NCI-H187 (cell line): ENCODE measurements around the gene NTSR1.

Source experiments
- DNase-seq, 2 experiments: peaks; one replicate each; lab custom pipeline; 2025; lab: John Stamatoyannopoulos, UW

The NTSR1 gene

GRCh38 chr20:62694106-62694505 is 14.5 kb upstream of the NTSR1 start:
- no peak for DNase-seq

GRCh38 chr20:62694868-62695267 is 13.8 kb upstream of the NTSR1 start:
- peak in 1 of 2 experiments; percentile 25 for DNase-seq

GRCh38 chr20:62695448-62696414 is 12.9 kb upstream of the NTSR1 start:
- peak in 1 of 2 experiments; percentile 57 for DNase-seq

DNA sequence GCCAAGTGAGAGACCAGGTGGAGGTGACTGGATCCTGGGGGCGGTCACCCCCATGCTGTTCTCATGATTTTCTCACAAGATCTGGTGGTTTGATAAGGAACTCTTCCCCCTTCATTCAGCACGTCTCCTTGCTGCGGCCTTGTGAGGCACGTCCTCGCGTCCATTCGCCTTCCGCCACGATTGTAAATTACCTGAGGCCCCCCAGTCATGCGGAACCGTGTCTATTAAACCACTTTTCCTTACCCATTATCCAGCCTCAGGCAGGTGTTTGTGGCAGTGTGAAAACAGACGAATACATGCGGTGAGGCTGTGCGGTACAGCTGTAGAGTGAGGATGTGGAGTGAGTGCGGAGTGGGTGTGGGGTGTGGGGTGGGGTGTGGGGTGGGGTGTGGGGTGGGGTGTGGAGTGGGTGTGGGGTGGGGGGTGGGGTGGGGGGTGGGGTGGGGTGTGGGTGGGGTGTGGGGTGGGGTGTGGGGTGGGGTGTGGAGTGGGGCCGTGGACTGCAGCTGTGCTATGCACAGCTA is 12.1 kb upstream of the NTSR1 start:
- peak; percentile 61 to 75 for DNase-seq

DNA sequence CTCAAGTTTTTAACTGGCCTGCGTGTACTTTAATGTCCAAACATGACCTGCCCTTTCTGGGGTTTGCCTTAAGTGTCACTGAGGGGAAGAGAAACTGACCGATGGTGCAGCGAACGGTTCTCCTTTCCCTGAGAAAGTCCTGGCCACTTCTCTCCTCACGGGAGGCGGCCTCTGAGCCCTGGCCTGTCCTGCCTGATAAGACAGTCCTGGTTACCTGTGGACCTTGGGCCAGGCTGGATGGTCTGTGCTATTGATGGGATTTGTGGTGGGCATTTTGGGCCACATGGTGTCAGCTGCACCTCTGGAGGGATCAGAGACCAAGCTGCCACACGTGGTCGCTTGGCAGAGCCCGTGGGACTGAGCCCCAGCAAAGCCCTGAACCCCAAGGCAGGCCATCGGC is 11.6 kb upstream of the NTSR1 start:
- no peak for DNase-seq

GRCh38 chr20:62697468-62697912 is 11.1 kb upstream of the NTSR1 start:
- peak in 1 of 2 experiments; percentile 23 for DNase-seq

GRCh38 chr20:62698231-62698630 is 10.4 kb upstream of the NTSR1 start:
- DNase-seq: no peak

DNA sequence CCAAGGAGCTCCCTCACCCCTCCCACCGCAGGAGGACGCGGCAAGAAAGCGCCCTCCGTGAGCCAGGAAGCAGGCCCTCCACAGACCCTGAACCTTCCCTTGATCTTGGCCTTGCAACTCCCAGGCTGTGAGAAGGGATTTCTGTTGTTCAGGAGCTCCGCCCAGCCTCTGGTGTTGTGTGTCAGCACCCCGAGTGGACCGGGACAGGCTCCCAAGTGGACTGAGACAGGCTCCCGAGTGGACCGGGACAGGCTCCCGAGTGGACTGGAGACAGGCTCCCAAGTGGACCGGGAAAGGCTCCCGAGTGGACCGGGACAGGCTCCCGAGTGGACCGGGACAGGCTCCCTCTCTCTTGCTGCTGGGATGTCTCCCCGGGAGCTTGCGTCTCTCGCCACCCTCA is 9.3 kb upstream of the NTSR1 start:
- DNase-seq: no peak

GRCh38 chr20:62699741-62700140 is 8.9 kb upstream of the NTSR1 start:
- DNase-seq: no peak

- no peak for DNase-seq
These were observed 8.2 kb upstream of the NTSR1 start for GRCh38 chr20:62700261-62700930.

GRCh38 chr20:62701161-62702012 is 7.2 kb upstream of the NTSR1 start:
- no peak for DNase-seq

GRCh38 chr20:62702013-62702300 is 6.7 kb upstream of the NTSR1 start:
- DNase-seq: no peak

GRCh38 chr20:62702895-62703852 is 5.5 kb upstream of the NTSR1 start:
- no peak for DNase-seq

GRCh38 chr20:62703853-62704228 is 4.8 kb upstream of the NTSR1 start:
- no peak for DNase-seq

GRCh38 chr20:62704341-62704948 is 4.2 kb upstream of the NTSR1 start:
- peak; percentile 85 to 93 for DNase-seq

DNA sequence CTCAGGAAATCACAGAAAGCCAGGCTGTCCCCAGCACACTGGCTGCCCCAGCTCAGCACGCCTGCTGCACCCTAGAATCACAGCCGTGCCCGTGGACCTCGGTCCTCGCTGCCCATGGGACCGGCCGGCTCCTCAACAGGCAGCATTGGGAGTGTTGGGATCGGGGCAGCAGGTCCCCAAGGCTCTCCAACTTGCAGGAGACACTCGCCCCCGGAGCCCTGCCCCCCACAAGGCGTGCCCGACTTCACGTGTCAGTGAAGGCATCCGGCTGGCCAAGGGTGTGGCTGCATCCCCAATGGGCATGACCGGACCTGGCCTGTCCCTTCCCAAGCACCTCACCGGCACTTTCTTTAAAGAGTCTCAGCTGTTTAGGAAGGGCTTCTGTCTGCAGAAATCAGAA is 3.0 kb upstream of the NTSR1 start:
- DNase-seq: no peak

GRCh38 chr20:62706344-62706743 is 2.3 kb upstream of the NTSR1 start:
- DNase-seq: no peak

DNA sequence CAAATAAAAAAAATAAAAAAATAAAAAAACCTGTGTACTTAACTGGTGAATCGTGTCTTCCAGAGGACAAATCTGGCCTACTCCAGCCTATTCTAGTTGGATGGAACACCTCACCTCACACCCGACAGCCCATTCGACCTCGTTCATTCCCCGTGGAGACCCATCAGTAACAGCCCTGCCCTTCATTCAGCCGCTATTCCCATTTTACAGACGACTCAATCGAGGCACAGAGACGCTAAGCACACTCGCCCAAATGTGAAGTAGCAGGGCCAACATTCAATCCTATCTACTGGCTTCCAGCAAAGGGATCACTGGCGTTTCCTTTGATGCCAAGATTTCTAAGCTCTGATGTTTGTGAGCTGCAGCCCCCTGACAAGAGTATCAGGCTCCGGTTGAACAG is 1.8 kb upstream of the NTSR1 start:
- no peak for DNase-seq

DNA sequence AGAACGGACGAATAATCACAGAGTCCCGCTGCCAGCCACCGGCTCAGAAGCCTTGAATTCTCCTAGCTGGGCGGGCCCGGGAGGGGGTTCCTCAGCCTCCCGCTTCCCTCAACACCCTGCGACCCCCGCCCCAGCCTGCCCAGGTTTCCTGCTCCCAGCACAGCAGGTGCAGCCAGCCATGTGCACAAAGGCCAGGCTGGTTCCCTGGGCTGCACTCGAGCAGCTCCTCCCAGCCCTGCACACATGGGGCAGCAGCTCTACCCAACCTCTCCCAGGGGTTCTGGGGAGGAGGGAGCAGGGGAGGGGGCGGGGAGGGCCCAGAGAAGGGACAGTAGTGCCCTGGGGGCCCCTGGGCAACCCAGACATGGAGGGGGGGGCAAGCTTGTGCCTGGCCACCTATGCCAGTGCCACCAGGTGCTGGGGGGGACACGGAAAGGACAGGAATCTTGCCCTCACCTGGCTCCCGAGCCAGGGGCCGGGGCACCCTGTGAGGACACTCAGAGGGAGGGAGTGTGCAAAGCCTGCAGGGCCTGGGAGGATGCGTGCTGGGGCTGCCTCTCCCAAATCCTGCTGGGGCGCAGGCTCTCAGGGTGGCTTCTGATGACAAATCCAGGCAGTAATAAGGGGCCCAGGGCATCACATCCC is 1.2 kb upstream of the NTSR1 start:
- DNase-seq: no peak

DNA sequence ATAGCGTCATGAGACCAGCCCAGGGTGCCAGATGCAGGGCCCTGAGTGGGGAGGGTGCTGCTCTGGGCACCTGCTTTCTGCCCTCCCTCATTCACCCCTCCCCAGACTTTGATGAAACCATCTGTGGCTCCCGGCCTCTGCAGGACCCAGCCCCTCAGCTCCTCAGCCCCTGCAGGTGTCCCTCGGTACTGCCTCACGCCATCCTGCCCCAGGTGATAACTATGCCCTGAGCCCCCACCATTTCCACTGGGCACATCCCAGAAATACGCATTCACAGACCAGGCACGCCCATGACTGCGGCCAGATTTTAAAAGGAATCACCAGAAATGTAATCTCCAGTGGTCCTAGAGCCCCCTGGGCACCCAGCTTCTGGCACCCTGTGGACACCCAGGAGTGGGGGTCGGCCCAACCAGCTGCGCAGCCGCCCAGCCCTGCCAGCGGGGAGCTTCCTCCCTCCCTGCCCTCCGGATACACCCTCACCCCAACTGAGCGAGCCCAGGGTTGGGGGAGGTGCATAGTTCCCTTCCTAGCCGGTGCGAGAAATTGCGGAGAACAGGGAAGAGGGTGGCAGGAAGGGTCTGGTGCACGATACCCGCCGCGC is 615 bp upstream of the NTSR1 start:
- DNase-seq: no peak
